Measurements from ENCODE around the gene TOX2.

The TOX2 gene

GRCh38 chr20:43941476-43942200, 27.0 kb downstream of the TOX2 start:
- DNase-seq: no peak

- no peak for DNase-seq
Observed at GRCh38 chr20:43942201-43942590, 27.5 kb downstream of the TOX2 start.

GRCh38 chr20:43942667-43943285, 28.1 kb downstream of the TOX2 start:
- DNase-seq: no peak

GRCh38 chr20:43943725-43944124, 29.1 kb downstream of the TOX2 start:
- DNase-seq: no peak

GRCh38 chr20:43944653-43945235, 30.1 kb downstream of the TOX2 start:
- DNase-seq: no peak

- no peak for DNase-seq
Observed at GRCh38 chr20:43945391-43946205, 30.9 kb downstream of the TOX2 start.

GRCh38 chr20:43946206-43946491, 31.5 kb downstream of the TOX2 start:
- no peak for DNase-seq

- no peak for DNase-seq
Observed at GRCh38 chr20:43946659-43947315, 32.1 kb downstream of the TOX2 start.

GRCh38 chr20:43947316-43947710, 32.7 kb downstream of the TOX2 start:
- DNase-seq: no peak

GRCh38 chr20:43948455-43948854, 33.8 kb downstream of the TOX2 start:
- no peak for DNase-seq

- DNase-seq: no peak
Observed at GRCh38 chr20:43949248-43949647, 34.6 kb downstream of the TOX2 start.

GRCh38 chr20:43949741-43950618, 35.3 kb downstream of the TOX2 start:
- peak; percentile 65 for DNase-seq

GRCh38 chr20:43953919-43954592, 39.4 kb downstream of the TOX2 start:
- no peak for DNase-seq

- DNase-seq: no peak
Observed at GRCh38 chr20:43954704-43955061, 40.0 kb downstream of the TOX2 start.

GRCh38 chr20:43955062-43955749, 40.6 kb downstream of the TOX2 start:
- DNase-seq: no peak

GRCh38 chr20:43955750-43956191, 41.1 kb downstream of the TOX2 start:
- no peak for DNase-seq

- DNase-seq: no peak
Observed at GRCh38 chr20:43957392-43957791, 42.7 kb downstream of the TOX2 start.

GRCh38 chr20:43958626-43959025, 44.0 kb downstream of the TOX2 start:
- DNase-seq: no peak

GRCh38 chr20:43959079-43959919, 44.6 kb downstream of the TOX2 start:
- no peak for DNase-seq

GRCh38 chr20:43959920-43960227, 45.2 kb downstream of the TOX2 start:
- DNase-seq: no peak

Measured in activated CD4-positive, CD25-positive, alpha-beta regulatory T cell treated with anti-CD3 and anti-CD28 coated beads, Interleukin-2, amount 50 U/mL, for 72 hours (primary cell).